Measurements from ENCODE around the gene SGPL1.

GRCh38 chr10:70843776-70844489, 28.2 kb downstream of the SGPL1 start:
- TF ChIP-seq, protein P1, sequence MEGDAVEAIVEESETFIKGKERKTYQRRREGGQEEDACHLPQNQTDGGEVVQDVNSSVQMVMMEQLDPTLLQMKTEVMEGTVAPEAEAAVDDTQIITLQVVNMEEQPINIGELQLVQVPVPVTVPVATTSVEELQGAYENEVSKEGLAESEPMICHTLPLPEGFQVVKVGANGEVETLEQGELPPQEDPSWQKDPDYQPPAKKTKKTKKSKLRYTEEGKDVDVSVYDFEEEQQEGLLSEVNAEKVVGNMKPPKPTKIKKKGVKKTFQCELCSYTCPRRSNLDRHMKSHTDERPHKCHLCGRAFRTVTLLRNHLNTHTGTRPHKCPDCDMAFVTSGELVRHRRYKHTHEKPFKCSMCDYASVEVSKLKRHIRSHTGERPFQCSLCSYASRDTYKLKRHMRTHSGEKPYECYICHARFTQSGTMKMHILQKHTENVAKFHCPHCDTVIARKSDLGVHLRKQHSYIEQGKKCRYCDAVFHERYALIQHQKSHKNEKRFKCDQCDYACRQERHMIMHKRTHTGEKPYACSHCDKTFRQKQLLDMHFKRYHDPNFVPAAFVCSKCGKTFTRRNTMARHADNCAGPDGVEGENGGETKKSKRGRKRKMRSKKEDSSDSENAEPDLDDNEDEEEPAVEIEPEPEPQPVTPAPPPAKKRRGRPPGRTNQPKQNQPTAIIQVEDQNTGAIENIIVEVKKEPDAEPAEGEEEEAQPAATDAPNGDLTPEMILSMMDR (IDR thresholded peaks at IDR 0.05; ENCODE audit: insufficient read depth, low read length), result no peak
- TF ChIP-seq POLR2AphosphoS5 (IDR thresholded peaks at IDR 0.05; ENCODE audit: low read depth), result no peak
- no peak for TF ChIP-seq SPI1 (IDR thresholded peaks at IDR 0.05; ENCODE audit: borderline replicate concordance, low read depth)
